Brain microvascular endothelial cell (primary cell): ENCODE data around the gene ZDHHC18.

ENCODE experiments used
- DNase-seq: peaks from one replicate; pipeline ENCODE4 v3.0.0-alpha.2; 2020
- H3K27ac ChIP-seq: fragments of 250-450 bp; sonication (Bioruptor Pico); 2 replicates; pipeline ENCODE4 v1.5.1; 2020; ENCODE audit warnings: mild to moderate bottlenecking, moderate library complexity
- H3K27me3 ChIP-seq: fragments of 250-450 bp; sonication (Bioruptor Pico); replicated peaks from 2 replicates; pipeline ENCODE4 v1.5.1; 2020; ENCODE audit warnings: mild to moderate bottlenecking
- H3K36me3 ChIP-seq: fragments of 250-450 bp; sonication (Bioruptor Pico); replicated peaks from 2 replicates; pipeline ENCODE4 v1.5.1; 2020; ENCODE audit warnings: mild to moderate bottlenecking
- H3K4me3 ChIP-seq: 2 replicates; pipeline ENCODE4 v1.5.1; 2011; ENCODE audit warnings: low read depth, mild to moderate bottlenecking, control low read depth, low read length, moderate library complexity
- in situ Hi-C: cut with HindIII; loops from 2 replicates; pipeline ENCODE4 v1.10.0; 2017; ENCODE audit warnings: low sequenced_read_pairs, low pct_ligation_motif_present
- TF ChIP-seq, protein P1 (sequence below): IDR thresholded peaks from 2 replicates; pipeline ENCODE4 v1.5.1; 2011; ENCODE audit warnings: low read depth, mild to moderate bottlenecking, moderate library complexity, low read length, control low read depth, inconsistent platforms; ENCODE audit errors: missing control alignments

Gene ZDHHC18

DNA sequence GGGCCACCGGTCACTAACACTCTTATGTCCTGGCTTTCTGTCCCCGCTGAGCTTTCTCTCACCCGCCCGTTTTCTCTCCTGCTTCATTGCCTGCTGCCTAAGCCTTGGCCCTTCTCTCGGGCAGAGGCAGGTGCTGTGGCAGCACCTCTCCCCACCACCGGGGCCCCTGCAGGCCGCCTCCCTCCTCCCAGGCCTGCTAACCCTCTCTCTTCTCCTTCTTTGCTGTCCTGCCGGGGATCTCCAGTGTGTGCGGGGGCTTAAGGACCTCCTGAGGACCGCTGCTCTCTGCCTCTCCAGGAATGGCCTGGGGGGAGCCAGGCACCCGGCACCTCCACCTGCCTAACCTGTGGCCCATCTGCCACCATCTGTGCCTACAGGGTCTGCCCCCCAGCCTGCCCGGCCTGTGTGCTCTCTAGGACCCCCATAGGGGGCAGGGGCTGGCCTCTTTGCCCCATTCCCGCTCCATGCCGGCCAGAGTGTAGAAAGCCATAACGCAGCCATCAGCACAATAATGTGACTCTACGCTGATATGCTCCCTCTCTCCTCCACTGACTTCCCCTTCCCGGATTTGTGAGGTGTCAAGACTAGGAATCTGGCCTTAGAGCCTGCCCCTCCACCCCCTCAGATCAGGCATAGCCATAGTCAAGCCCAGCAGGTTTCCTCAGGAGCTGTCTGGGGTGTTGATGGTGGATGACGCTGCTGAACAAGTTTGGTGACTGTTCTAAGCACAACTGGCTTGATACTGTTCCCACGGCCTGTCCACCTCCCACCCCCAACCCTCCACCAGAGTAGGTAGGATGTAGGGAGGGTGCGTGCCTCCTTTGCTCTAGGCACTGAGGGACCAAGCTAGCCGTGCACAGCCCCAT, 30.3 kb downstream of the ZDHHC18 start:
- H3K27ac ChIP-seq: no peak overlapping the region
- DNase-seq: no peak
- no peaks in the 10 kb centered on the region for H3K27me3 ChIP-seq
- in situ Hi-C loops: no loop called here
- peaks cover 20% of the 10 kb centered on the region for H3K36me3 ChIP-seq
- TF ChIP-seq, protein P1, sequence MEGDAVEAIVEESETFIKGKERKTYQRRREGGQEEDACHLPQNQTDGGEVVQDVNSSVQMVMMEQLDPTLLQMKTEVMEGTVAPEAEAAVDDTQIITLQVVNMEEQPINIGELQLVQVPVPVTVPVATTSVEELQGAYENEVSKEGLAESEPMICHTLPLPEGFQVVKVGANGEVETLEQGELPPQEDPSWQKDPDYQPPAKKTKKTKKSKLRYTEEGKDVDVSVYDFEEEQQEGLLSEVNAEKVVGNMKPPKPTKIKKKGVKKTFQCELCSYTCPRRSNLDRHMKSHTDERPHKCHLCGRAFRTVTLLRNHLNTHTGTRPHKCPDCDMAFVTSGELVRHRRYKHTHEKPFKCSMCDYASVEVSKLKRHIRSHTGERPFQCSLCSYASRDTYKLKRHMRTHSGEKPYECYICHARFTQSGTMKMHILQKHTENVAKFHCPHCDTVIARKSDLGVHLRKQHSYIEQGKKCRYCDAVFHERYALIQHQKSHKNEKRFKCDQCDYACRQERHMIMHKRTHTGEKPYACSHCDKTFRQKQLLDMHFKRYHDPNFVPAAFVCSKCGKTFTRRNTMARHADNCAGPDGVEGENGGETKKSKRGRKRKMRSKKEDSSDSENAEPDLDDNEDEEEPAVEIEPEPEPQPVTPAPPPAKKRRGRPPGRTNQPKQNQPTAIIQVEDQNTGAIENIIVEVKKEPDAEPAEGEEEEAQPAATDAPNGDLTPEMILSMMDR: no peak
- no peak overlapping the region for H3K4me3 ChIP-seq

DNA sequence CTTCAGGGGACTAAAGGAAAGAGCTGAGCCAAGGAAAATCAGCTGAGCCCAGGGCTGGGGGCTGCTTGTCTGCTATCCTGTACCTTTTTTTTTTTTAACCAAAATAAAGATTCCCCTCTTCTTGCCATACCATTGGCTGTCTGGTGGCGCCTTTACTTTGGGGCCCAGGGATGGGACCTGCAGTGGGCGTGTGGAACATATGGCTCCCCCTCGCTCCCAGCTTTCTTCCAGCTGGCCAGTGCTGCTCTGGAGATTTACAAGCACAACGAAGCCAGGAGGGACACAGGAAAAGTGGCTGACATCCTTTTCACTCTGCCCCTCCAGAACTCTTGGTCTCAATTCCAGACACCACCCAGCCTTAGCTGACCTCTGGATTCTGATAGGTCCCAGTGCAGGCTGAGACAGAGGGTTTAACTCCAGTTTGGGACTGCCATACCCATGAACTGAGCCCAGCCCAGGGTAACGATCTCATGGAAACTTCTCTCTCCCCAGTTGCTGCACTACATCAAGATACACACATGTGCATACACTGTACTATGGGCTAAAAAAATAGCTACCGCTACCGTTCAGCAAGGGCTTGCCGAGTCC, 31.1 kb downstream of the ZDHHC18 start:
- no peak for DNase-seq
- in situ Hi-C loops: no loop called here
- Histone ChIP-seq H3K36me3 (peaks cover 13% of the 10 kb centered on the region), H3K27me3 (no peaks in the 10 kb centered on the region), H3K27ac (no peak overlapping the region), H3K4me3 (no peak overlapping the region)
- TF ChIP-seq, protein P1: no peak

DNA sequence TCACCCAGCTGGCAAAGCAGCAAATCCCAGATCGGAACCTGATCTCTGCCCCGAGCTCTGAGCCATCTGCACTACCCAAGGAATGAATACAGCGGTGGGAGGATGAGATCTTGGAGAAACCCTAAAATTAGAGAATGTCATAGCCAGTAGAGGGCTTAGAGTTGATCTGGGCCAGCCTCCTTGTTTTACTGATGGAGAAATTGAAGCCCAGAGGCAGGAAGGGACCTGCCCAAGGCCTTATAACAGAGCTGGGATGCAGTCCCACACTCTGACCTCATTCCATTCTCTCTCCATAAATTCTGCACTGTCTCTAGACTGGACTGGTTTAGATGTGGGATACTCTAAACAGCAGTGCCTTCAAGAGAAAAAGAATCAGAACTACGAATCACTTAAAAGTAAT, 31.7 kb downstream of the ZDHHC18 start:
- no peak for DNase-seq
- H3K4me3 ChIP-seq: no peak overlapping the region
- TF ChIP-seq, protein P1: no peak
- no peaks in the 10 kb centered on the region for H3K27me3 ChIP-seq
- peaks cover 11% of the 10 kb centered on the region for H3K36me3 ChIP-seq
- H3K27ac ChIP-seq: no peak overlapping the region
- in situ Hi-C loops: no loop called here

DNA sequence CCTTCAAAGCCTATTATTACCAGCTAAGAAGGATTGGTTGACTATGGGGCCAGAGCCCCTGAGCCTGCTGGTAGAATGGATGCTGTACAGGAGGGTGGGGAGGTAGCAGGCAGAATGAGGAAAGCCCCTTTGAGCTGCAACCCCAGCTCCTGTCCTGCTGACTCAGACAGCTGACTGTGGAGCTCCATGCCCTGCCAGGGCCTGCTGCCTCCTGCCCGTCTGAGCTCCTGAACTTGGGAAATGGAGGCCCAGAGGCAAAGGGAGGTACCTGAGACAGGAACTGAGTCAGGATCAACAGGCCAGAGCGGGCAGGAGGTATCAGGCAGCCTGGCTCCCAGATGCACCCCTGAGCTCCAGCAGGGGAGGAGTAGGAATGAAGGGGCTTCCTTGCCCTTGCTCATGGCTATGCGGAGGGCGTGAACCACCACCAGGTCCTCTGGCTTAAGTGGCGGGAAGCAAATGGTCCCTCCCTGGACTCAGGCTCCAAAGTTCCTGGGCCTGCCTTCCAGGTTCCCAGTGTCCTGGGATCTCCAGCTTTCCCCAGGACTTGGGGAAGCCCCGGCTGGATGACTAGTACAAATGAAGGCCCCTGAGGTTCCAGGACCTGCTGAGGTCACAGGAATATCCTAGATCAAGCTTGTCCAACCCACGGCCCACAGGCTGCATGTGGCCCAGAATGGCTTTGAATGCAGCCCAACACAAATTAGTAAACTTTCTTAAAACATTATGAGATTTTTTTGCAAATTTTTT, 32.6 kb downstream of the ZDHHC18 start:
- Histone ChIP-seq H3K27me3 (no peaks in the 10 kb centered on the region), H3K27ac (no peak overlapping the region), H3K4me3 (no peak overlapping the region), H3K36me3 (peaks cover 8% of the 10 kb centered on the region)
- TF ChIP-seq, protein P1: no peak
- DNase-seq: no peak
- in situ Hi-C loops: no loop called here

DNA sequence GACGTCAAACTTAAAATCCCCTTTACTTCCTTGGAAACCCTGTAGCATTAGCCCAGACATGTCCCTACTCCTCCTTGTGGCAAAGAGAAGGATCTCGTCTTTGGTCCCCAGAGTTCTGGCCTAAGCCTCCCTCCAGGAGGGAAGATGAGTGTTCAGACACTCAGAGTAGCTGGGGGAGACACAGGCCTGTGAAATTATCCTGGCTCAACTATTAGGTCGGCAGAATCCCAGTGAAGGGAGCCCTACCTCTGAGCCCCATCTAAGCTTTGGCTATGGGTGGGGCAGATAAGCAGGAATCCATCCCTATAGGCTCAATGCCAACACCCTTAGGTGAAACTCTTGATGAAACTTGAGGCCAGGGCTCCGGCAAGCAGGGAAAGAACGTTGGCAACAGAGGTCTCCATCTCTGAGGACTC, 34.8 kb downstream of the ZDHHC18 start:
- peak; percentile 20 for DNase-seq
- TF ChIP-seq, protein P1: peak; percentile 56
- H3K4me3 ChIP-seq: no peak overlapping the region
- no peaks in the 10 kb centered on the region for H3K36me3 ChIP-seq
- in situ Hi-C loops: no loop called here
- H3K27me3 ChIP-seq: no peaks in the 10 kb centered on the region
- no peak overlapping the region for H3K27ac ChIP-seq
